ENCODE data around the gene PNMA1.
A peak's percentile ranks its signal among the peaks of the same experiment; 100 is the strongest.

Gene PNMA1

GRCh38 chr14:73750531-73750901, 36.3 kb upstream of the PNMA1 start:
- DNase-seq: no peak

DNA sequence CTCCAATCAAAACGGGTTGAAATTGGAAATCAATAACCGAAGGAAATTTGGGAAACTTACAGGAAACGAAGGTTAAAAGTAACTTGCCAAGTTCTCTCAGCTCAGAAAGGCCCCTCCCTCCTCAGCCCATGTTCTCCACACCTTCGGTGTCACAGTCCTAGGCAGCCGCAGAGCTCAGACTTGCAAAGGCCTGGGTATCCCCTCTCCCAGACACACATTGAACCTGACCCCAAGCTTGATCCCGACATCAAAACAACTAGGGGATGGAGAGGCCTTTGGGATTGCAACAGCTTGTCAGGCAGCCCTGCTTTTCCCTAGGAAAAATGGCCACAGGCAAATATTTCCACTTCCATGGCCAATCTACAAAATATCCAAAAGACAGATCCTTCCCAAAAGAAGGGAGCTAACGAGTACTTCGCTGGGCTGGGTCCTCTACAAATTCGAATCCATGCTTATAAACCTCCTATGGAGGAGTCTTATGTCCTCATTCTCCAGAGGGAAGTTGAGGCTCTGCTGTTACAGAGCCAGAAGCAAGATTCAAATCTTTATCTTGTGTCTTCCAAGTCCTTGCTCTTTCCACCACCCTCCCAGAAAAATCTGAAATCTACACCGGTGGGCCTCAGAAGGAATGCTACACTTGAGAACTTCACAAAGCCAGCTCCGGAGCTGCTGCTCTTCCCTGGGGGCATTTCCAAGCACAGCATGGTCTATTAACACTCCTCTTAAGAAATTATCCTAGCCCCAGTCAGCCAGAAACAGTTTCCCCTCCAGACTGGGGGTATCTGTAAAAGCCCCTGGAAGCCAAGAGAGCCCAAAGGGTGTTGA, 35.7 kb upstream of the PNMA1 start:
- DNase-seq: no peak

- no peak for DNase-seq
These were observed 34.7 kb upstream of the PNMA1 start for GRCh38 chr14:73748858-73749357.

DNA sequence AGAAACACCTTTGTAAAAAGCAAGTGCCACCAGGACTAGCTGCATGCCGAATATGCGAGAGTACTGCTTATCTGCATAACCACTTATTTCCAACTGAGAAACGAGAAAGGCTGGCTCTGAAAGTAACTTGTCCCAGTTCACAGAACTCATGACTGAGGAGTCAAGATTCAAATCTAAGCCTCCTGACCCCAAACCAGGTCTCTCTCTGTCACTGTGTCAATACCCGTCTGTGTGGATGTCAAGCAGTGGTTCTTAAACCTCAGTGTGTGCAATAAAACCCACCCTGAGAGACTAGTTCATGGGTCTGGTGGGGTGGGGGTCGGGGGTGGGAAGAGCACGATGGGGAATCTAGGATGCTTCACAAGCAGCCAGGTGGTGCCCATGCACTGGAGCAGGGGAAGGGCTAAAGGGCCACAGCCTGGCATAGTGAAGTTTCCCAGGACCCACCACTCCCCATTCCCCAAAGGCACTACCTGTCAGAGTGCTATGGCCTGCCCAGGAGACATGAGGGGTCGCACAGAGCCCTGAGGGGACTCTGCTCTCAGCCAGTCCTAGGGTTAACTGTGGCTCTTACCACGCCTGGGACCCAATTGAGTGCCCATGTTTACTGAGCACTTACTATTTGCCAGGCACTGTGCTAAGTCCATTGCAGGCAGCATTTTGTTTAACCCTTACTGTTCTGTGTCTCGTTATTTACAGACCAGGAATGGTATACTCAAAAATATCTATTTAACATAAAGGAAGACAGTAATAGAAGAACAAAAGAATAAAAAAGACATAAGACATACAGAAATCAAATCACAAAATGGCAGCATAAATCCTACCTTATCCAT, 33.4 kb upstream of the PNMA1 start:
- no peak for DNase-seq

GRCh38 chr14:73746520-73747378, 32.6 kb upstream of the PNMA1 start:
- DNase-seq: no peak

GRCh38 chr14:73745571-73746519, 31.7 kb upstream of the PNMA1 start:
- DNase-seq: no peak

DNA sequence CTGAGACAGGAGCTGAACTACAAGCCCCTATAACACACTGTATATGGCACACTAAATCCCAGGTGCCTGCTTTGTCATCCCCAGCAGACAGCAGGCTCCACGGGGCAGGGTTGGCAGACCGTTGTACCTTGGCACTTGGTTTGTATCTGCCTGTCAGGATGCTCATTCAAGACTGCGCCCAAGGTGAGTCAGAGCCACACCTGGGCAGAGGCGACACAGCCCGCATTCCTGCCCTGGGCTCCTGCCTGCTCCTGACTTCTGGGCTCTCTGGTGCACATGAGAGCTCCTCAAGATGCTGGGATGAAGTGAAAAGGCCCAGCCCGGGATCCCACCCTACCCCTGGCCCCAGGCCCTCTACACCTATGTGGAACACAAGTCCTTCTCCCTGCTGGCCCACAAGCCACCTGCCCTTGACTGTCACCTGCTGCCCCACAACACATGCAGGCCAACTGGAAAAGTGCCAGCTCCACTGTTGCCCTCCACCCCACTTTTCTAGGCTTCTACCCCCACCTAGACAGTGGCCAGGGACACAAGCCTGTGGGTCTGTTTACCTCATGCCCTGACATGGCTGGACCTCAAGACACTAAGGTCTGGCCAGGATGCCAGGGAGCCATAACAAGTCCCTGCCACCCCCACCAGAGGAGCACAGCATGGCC, 30.8 kb upstream of the PNMA1 start:
- no peak for DNase-seq

- DNase-seq: no peak
These were observed 30.1 kb upstream of the PNMA1 start for GRCh38 chr14:73744175-73744867.

GRCh38 chr14:73743431-73743931, 29.3 kb upstream of the PNMA1 start:
- no peak for DNase-seq

- DNase-seq: no peak
These were observed 28.5 kb upstream of the PNMA1 start for GRCh38 chr14:73742520-73743238.

GRCh38 chr14:73741876-73742519, 27.8 kb upstream of the PNMA1 start:
- no peak for DNase-seq

- DNase-seq: peak in 1 of 3 experiments; percentile 11
These were observed 27.2 kb upstream of the PNMA1 start for GRCh38 chr14:73741386-73741875.

- DNase-seq: peak in 1 of 3 experiments; percentile 26
These were observed 26.6 kb upstream of the PNMA1 start for GRCh38 chr14:73740618-73741326.

DNA sequence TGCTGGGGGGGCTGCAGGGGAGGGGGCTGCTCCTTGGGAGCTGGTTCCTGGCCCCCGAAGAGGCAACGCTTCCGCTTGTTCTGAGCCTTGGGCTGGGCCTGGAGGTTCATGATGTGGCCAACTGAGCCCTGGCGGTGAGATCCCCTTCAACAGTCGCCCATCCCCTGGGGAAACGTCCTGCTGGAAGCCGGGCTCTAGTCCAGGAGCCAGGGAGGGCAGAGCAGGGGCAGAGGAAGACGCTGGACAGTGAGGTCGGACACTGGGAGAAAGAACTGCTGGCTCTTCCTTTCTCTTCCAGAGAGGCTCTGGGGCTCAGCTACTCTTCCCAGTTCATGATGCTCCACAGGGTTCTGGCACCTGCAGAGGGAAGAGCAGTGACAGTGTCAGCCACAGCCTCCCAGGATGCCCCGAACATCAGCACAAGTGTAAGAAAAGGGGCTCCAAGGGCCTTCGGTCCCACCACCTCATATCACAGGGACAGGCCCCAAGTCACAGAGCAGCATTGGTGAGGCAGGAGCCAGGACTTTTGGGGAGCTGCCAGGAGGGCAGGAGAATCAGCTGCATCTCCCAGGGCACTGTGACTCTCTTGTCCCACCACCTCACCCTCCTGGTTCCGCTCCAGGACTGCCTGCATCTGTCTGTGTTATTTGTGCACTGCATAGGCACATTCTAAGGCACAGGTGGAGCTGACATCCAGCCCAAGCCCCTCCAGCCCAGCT, 25.9 kb upstream of the PNMA1 start:
- DNase-seq: no peak

DNA sequence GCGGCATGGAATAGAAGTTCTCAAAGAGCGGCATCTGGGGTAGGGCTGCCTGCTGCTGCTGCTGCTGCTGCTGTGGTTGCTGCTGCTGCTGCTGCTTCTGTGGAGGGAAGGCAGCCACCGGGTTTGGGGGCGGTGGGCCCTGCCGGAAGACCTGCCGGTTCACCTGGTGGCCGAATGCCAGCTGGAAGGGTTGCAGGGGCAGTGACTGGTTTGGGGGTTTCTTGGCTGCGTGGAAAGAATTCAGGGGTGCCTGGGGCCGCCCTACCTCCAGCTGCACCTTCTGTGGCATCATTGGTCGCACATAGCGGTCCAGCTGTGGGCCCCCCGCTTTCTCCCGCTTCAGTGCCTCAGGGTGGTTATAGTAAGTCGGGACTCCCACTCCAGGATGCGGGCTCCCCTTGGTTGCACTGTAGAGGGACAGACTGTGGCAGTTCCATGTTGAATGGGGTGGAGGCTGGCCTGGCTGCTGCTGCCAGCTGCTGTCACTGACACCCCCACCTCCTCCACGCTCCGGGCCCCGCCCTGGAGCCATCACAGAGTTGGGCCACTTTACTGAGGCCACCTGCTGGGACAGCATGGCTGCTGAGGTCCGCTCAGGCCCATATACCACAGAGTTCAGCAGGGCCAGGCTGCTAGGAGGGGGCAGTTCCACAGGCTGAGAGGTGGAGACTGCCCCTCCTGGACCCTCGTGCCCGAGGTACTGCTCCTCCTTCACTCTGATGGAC, 25.2 kb upstream of the PNMA1 start:
- DNase-seq: peak in 1 of 3 experiments; percentile 23

DNA sequence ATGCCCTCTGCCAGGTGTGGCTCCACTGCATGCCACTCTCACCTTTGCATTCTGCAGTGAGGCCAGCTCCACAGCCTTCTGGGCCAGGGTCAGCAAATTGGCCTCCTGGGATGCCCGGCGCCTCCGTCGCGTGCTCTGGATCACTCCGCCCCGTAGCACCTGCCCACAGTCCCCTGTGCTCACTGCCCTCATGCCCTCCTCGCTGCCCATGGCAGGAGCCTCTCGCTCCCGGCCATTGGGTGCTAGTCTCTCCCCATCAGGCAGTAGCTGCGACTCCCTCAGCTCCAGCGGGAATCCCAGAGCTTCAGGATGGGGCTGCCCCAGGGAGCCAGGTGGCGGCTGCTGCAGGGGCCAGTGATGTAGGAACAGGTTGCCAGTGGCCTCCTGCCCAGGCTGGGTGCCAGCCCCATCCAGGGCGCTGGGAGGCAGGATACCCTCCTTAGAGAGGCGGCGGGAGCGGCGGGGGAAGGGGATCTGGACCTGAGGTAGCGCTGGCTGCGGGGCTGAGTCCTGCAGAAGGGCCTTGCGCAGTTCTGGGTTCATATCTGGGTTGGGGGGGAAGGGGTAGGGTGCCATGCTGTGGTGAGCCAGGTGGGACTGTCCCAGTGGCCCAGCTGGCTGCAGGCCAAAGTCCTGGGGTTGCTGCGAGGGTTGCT, 24.5 kb upstream of the PNMA1 start:
- no peak for DNase-seq

All from NCI-H1417 (cell line).